CD4-positive, alpha-beta T cell treated with Interleukin-4 for 4 hours (primary cell): ENCODE measurements around the gene SMAD7.

ENCODE experiments used
- DNase-seq: peaks from one replicate; pipeline ENCODE4 v3.0.0-alpha.2; 2020

SMAD7 gene

DNA sequence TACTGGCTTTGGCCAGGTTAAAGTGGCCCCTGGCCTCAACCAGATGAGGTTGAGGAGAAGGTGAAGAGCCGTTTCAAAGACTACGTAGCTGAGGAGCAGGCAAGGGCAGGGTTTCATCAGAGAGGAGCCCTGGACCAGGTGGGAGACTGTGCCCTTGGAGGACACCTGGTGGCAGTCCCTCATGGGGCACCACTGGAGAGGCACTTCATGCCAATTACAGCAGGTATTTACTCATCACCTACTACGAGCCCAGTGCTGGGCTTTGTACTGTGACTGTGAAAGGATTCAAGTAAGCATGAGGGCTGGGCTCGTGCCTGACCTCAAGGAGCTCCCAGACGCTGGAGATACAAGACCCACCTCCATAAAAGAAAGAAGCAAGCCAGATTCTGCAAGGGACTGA lies 37.6 kb downstream of the SMAD7 start:
- peak; percentile 76 for DNase-seq

DNA sequence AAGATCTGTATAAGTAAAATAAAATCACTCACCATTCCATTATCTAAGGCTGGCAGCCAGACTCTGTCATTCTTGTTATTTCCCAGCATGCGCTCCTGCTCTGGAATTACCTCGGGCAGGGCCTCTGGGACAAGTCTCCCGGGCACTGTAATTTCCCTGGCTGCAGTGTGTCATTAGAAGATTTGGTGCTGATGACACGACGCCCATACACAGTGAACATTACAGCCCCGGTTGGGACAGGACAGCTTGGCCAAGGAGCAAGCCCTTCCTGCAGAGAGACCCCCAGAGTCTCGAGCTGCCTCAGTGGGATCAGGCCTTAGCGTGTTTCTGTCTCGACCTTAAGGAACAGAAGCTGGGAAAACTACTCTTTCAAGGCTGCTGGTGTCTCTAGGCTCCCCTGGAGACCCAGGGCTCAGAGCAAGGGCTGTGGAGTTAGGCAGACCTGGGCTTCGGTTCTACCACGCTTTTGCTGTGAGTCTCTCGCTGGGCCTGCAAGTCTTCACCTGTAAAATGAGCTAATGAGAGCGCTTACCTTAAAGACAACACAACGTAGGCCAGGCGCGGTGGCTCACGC lies 39.7 kb downstream of the SMAD7 start:
- DNase-seq: no peak

- DNase-seq: no peak
These were observed 41.0 kb downstream of the SMAD7 start for GRCh38 chr18:48909721-48910120.

DNA sequence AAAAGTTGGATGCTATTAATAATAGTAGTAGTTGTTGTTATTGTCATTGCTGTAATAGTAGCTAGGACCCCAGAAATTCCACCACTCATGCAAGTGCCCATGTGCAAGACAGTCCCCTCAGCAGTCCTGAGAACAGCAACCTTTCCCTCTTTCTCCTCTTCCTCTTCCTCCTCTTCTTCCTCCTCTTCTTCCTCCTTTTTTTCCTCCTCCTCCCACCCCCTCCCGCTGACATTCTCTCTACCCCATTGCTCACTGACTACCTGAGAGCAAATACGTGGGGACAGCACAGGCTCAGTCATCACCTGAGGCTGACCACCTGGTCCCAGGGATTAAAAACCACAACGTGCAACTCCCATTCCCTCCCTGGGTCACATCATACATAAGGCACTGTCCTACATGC lies 41.8 kb downstream of the SMAD7 start:
- no peak for DNase-seq

DNA sequence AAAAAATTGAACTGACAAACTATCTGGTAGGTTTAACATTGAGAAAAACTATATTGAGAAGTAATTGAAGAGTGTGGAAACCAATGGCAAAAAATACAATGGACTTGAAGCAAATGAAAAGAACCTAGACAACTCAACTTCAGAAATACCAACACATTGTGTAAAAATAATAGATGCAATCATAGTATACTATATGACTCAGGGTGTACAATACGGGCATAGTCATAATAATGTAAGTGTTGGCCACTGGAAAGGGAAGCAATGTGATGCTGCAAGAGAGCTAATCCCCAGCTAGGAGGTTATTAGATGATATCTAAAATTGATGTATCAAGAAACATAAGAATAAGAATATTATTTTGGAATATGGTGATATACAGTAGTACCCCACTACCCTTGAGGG lies 45.3 kb downstream of the SMAD7 start:
- no peak for DNase-seq

GRCh38 chr18:48904847-48905394 lies 45.8 kb downstream of the SMAD7 start:
- no peak for DNase-seq

- no peak for DNase-seq
These were observed 46.7 kb downstream of the SMAD7 start for GRCh38 chr18:48904091-48904490.

DNA sequence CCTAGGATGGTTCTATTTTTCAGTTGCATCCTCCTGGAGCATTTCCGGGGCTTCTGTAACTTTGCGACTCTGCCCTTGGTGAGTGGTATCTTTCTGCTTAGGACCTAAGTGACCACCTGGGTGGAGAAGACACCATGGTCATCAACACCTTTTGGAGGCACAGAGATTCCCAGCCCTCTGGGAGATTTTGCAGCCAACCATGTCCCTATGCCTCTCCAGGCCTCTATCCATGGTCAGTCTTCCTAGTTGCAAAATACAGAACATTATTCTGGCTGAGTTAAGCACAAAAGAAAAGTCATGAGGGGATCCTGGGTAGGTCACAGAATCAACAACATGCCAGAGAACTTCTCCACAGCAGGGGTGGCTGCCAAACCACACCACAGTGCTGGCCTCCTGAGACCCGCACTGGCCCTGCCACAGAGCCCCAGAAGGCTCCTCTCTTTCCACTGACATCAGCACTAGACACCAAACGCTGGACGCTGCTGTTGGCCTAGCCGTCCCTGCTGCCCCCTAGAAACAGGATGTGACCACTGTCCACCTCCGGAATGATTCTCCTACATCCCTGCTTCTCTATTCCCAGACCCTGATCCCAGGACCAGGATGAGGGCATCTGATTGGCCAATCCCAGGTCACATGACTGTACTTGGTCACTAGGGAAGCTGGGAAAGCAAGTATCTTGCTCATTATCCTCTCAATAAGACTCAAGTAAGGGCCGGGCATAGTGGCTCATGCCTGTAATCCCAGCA lies 47.7 kb downstream of the SMAD7 start:
- no peak for DNase-seq

DNA sequence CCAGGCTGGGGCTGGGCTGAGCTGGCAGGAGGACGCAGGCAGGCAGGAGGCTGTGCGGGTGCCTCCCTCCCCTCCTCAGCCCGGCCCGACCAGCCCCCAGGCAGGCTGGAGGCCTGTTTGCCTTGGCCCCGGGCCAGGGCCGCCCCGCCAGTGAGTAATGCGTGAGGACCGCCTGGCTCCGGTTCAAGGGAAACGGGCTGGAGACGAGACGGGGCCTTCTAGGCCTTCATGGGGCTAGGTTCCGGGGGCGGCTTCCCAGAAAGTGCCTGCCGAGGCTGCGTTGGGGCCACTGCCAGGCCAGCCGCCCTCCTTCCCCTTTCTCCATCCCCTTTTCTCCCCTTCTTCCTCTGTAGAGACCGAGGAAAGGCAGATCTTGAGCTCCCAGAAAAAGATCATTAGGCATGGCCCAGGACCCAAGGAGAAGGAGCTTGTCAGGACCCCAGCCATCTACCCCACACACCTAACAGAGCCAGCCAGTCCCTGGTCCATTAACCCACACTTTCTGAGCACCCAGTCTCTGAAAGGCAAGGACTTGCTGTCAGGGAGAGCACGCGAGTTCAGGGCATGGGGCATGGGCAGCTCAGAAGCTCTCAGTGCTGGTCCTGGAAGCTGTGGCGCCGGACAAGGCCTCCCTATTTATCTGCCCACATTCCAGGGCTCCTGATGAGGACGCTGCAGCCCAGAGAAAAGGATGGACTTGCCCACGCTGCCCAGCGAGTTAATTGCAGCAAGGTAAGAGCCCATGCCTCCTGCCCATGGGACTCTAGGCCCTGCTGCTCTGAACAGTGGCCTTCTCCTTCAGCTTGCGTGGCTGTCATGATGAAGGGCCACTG lies 48.5 kb downstream of the SMAD7 start:
- DNase-seq: no peak

GRCh38 chr18:48901145-48902022 lies 49.4 kb downstream of the SMAD7 start:
- no peak for DNase-seq

DNA sequence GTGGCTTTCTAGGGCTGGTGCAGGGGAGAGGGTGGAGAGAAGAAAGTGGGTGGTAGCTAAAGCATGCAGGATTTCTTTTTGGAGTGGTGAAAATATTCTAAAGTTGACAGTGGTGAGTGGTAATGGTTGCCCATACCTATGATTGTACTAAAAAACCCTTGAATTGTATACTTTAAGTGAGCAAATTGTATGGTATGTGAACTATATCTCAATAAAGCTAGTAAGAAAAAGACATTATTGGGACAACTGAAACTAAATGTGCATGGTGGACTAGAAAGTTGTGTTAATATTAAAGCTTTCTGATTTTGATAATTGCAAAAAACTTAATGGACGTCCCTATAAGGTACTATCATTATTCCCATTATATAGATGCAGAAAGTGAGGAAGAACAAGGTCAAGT lies 50.3 kb downstream of the SMAD7 start:
- no peak for DNase-seq

DNA sequence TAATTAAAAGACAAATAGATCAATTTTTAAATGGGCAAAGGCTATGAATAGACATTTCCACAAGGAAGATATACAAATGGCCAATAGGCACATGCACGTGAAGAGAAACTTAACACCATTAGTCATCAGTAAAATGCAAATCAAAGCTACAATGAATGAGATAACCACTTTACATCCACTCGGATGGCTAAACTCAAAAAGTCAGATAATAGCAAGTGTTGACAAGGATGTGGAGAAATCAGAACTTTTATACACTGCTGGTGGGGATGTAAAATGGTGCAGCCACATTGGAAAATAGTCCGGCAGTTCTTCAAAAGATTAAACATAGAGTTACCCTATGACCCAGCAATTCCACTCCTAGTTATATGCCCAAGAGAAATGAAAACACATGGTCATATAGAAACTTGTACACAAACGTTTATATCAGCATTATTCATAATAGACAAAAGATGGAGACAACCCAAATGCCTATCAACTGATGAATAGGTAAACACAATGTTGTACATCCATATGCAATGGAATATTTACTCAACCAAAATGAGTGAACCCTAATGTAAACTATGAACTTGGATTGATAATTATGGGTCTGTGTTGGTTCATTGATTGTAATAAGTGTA lies 51.1 kb downstream of the SMAD7 start:
- no peak for DNase-seq

DNA sequence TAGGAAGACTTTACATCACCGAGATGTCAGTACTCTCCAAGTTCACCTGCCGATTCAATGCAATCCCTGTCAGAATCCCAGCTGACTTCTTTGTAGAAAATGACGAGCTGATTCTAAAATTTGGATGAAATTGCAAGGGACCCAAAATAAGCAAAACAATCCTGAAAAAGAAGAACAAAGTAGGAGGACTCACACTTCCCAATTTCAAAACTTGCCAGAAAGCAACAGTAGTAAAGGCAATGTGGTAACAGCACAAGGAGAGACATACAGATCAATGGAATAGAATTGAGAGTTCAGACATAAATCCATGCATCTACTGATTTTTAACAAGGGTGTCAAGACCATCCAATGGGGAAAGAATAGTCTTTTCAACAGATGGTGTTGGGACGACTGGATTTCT lies 52.2 kb downstream of the SMAD7 start:
- no peak for DNase-seq

- DNase-seq: no peak
These were observed 53.2 kb downstream of the SMAD7 start for GRCh38 chr18:48897531-48897930.

DNA sequence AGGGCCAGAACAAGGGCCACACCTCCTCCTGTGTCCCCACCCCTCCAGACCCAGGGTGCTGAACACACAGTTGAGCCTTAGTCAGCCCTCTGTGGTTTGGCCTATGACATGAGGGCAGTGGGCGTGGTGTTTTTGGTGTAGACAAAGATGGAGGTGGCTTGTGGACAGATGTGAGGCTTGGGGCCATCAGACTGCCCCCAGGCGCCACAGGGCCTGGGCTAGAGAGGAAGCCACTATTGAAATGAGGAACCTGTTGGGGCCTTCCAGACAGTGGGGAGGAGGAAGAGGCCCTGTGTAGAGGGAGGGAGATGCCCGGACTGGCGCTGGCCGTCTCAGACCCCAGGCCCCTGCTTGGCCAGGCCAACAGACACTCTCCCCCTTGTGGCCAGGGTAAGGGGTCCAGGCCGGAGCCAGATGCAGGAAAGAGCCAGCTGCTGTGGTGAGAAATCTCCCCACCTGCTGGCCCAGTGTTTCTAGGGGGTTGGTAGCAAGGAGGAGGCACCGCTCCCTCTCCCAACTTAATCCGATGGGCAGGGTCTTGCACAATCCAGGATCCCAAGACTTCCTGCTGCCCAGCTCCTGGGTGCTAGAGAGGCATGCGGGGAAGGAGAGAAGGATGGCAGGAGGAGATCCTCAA lies 53.8 kb downstream of the SMAD7 start:
- peak; percentile 47 for DNase-seq

DNA sequence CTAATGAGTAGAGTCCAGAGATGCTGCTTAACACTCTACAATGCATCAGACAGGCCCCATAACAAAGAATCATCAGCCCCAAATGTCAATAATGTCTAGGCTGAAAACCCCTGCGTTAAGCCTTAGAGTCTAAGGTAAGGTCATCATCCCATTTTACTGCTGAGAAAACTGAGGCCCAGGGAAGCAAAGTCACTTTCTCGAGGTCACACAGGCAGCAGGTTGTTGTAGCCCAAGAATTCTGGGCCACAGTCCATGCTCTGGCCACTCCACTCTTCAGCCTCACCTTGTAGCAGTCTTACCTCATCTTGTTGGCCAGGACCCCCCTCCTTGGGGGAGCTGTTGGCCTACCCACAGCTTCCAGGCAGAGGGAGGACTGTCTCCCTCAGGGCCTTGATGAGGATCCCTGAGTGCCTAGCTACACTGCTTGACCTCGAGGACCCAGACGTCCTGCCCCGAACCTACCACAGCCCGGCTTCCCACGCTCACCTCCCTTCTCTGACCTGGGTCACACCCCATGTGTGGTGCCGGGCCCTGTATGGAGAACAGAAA lies 54.4 kb downstream of the SMAD7 start:
- DNase-seq: no peak

GRCh38 chr18:48894799-48895346 lies 55.9 kb downstream of the SMAD7 start:
- no peak for DNase-seq

GRCh38 chr18:48893608-48894600 lies 56.9 kb downstream of the SMAD7 start:
- no peak for DNase-seq

DNA sequence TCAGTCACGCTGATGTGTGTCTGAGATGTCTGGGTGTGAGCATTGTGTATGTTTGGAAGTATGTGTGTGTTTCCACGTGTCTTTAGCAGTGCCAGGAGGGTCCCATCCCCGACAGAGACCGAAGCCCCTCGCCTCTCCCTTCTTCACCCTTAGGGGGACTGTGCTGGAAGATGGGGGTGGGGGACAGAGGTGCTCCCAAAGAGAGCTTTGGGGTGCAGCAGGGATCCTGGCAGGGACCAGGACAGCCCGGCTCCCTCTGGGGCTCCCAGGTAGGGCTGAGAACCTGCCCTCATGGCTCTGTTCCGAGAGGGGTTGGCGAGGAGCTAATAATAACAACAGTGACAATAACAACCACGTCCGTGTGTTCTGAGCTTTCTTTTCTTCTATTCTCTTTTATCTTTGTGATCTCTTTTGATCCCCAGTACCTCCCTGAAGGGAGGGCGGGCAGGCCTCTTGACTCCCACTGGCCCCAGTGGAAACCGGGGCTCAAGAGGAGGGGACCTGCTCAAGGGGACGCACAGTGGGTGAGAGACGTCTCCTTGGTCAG lies 57.6 kb downstream of the SMAD7 start:
- DNase-seq: no peak
